HG03045 (cell line): ENCODE measurements around the gene IL13RA1.
"Not testable (repeated sequence)": the region's sequence is repeated elsewhere in the genome, so short reads cannot be mapped to it uniquely, and the experiment has no call there.

ENCODE experiments used
- ATAC-seq: cut with Tn5 transposase; IDR thresholded peaks from one replicate; pipeline ENCODE4 v1.9.1; 2021; ENCODE audit warnings: mild to moderate bottlenecking, moderate library complexity; ENCODE audit not compliant: unreplicated experiment

Gene IL13RA1

DNA sequence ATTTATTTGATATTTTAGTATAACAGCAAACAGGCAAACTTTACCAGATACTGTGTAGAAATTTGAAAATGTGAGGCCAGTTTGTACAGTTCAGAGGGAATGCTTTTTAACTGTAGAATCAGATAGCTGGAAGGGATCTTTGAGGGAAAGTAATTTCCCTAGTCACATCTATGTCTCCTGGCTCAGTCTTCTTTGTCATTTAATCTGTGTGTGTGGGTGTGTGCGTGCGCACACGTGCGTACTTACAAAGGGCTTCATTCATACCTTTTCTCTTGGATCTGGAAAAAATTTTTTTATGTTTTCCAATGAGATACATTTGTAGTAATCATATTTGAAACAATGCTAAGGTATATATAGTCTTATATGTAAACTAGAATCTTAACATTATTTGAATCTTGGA lies 44.6 kb downstream of the IL13RA1 start:
- no peak for ATAC-seq

- ATAC-seq = no peak
Observed at GRCh38 chrX:118773782-118774181, 46.4 kb downstream of the IL13RA1 start.

DNA sequence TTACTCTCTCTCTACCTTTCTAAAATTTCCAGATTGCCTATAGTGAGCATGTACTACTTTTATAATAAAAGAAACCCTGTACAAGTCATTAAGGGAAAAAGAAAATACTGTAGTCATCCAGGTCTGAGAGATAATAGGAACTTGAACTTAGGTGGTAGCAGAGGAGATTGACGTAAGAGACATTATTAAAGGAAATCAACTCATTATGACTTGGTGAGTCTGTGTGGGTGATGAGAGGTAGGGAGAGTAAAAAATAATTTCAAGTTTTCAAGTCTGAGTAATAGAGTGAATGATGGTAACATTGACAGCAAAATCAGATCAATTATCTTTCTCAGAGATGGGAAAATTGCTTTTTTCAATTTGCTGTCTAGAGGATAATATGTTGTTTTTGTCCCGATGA lies 52.2 kb downstream of the IL13RA1 start:
- ATAC-seq = no peak

GRCh38 chrX:118780509-118780908 lies 53.1 kb downstream of the IL13RA1 start:
- no peak for ATAC-seq

DNA sequence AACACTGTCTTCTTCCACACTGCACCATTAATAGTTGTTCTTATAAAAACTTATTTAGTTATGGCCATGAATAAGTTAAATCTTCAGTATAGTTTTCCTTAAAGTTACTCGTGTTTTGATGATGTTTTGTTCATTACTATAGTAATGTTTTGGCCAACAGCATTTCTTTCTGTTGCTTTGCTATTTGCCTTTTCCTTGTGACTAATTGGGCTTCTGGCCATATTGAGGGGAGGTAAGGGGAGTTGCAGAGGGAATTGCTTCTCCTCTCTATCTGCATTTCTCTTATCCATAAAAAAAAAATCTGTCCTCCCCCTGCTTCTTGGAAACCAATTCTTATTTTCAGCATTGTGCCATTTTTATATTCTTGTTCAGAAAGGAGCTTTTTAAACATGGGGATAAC lies 53.5 kb downstream of the IL13RA1 start:
- no peak for ATAC-seq

DNA sequence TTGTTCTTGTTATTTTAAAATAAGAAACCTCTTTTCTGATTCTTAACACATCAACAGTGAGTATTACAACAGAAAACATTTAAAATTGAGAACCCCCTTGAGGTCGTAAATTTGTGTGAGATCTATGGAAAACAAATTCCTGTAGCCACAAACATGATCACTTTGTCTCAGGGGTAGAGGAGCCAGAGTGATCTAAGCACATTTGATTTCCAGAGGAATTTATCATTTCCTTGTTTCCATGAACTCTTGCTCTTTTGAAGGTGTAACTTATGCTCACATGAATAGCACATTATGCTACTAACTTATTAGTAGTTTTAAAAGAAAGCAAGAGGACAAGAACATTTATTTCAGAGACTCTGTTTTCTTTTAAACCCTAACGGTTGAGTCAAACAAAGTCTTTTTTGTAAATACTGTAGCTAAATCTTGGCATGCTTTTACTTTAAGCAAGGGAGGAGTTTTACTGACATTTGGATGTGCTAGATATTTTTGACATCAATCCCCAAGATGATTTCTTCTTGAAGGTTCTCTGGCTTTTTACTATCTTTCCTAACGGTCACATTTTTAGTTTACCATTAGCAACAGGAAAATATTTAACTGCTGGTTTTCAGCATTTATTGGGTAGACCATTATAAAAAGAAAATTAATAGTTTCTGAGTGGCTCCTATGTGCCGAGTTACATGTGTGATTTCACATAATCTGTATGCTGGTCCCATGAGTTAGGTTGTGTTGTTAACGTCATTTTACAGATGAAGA lies 68.3 kb downstream of the IL13RA1 start:
- no peak for ATAC-seq

DNA sequence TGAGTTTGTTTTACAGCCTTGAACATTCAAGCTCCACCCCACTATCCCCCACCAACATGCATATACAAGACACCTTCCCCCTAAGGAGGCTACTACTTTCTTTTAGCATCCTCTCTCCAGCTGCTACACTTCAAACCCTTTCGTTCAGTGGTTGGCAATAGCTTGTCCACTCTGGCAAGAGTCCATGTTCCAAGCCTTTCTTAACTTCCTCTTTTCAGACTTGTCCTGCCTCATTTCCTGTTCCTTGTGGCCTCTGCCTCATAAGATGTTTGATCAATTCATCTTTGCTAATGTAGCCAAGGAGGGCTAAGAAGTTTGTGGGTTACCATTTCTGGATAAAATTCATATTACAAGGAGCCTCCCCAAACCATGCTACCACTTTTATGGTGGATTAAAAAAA lies 75.5 kb downstream of the IL13RA1 start:
- ATAC-seq = no peak

DNA sequence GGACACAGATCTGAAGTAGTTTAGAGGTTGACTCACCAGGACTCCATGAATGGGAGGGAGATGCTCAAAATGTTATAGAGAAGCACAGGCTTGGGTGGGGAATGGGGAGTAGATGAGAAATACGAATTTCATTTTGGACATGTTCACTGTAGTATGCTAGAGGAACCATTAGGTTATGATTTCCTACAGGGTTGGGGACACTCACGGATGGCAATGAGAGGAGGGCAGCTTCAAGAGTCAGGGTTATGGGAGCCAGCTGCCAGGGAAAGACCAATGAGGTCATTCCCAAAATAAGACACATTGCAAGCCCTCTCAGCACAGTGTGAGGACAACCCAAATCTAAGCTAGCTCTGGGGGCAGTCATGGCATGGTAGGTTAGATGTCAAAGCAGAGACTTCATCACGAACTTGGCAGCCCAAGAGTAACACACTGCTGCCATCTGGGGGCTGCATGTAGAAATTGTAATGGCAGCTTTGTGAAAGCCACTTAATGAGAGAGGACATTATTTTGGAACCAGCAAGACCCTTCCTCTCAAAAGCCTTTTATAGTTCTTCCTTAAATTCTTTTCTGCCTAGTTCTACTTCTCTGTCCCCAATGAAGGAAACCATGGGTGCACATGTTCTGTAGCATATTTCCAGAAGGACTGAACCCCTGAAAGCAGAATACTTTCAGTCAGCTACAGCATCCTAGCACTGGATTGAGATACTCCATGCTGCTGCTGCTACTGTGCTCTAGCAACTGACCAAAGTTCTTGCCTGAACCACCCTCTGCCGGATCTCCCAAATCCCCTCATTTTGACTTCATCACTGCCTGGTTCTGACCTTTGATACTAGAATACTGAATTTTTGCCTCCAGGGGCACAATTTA lies 80.0 kb downstream of the IL13RA1 start:
- ATAC-seq = no peak

GRCh38 chrX:118817257-118817656 lies 89.9 kb downstream of the IL13RA1 start:
- not testable (repeated sequence) for ATAC-seq

DNA sequence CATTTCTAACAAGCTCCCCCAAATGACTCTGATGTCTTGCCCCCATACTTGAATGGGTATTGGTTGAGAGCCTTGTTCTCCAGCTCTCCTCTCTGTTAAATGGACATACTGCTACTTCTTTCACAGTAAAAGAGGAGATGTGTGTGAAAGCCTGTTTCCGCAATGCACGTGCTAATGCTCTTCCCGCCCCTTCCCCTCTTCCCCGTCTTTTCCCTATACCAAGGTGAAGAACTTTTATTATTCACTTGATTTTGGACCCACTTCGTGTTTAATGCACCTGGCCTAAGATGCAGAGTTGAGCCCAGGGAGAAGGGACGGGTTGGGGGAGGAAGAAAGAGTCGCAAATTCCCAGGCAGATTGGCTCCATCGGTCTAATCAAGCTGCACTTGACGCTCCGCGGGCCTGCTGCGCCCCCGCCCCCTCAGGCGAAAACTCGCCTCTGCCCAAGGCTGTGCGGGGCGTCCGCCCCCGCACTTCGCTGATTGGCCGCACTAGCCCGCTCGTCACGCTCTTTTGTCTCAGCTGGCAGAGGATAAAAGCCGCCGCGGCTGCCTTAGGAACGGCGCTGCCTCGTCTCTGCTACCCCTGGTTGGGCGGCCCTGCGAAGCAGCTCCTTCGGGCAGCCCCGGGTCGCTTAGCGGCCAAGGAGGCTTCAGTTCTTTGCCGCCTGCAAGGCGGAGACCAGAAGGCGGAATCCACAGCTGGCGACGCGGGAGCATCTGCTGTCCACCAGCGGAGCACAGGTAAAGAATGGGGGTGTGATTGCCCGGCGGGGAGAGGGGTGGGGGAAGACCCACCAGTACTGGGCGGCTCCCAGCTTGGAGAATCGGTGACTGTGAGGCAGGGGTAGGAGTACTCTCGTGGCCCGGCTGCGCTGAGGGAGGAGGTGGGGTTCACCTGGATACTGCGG lies 96.1 kb downstream of the IL13RA1 start, which contains the start of gene ZCCHC12:
Gene ZCCHC12 (plus strand): TSS at position 562 of the 910 bp plus-strand sequence. CDS start 1,421 bp downstream, outside the sequence.
- ATAC-seq = no peak

- no peak for ATAC-seq
Observed at GRCh38 chrX:118824173-118824730, 96.8 kb downstream of the IL13RA1 start.

- ATAC-seq = no peak
Observed at GRCh38 chrX:118825227-118825626, 97.8 kb downstream of the IL13RA1 start.

DNA sequence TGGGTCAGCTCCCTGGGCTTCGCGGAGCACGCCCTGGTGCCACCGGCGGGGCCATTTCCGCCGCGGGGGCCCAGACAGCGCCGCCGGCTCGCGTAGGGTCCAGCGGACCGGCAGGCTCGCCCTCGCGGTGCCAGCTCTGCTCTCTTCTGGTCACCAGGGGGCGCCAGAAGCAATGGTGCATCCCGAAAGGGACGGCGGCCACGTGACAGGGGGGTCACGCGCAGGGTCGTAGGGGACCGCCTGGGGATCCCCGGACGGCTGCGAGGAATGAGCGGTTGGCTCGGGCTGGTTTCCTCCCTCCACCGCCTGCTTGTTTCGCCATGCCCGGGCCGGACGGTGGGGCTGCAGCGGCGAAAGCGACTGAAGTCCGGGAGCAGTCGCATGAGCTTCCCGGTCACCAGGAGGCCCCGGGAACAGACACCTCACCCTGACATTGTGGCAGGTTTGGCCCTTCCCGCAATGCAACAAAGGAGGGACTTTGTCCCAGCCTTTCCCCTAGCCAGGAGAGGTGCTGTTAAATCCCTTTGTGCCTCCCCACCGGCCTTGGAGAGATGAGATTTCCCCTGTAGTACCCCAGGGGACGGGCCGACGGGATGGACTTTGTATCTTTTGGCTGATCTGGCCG lies 112.0 kb downstream of the IL13RA1 start:
- peak; percentile 66 for ATAC-seq
